Thoracic aorta (tissue), 2 donors: ENCODE measurements around the gene BEGAIN. TPM values are rescaled to one million over a fixed set of nuclear protein-coding genes. Genes with fewer than 3 reads are reported as not detected.

Source experiments
- ATAC-seq: fragments of 150-250 bp; one replicate; pipeline ENCODE4 v1.8.0; 2017; ENCODE audit warnings: low read depth; ENCODE audit not compliant: insufficient number of reproducible peaks, low FRiP score
- DNase-seq: peaks from one replicate; pipeline ENCODE4 v3.0.0-alpha.2; 2020; ENCODE audit warnings: low spot score
- H3K27ac ChIP-seq, 2 donors: fragments of 200-600 bp; sonication (generic); 1 replicate in 1 of 2; 2 replicates in 1 of 2; pipeline ENCODE4 v1.5.1; 2016; ENCODE audit warnings: mild to moderate bottlenecking in 2 of 2, moderate library complexity in 2 of 2
- H3K27me3 ChIP-seq: fragments of 200-600 bp; sonication (generic); replicated peaks from 2 replicates; pipeline ENCODE4 v1.6.0; 2016; ENCODE audit warnings: mild to moderate bottlenecking; ENCODE audit not compliant: insufficient read depth
- H3K36me3 ChIP-seq: fragments of 200-600 bp; sonication (generic); one replicate; pipeline ENCODE4 v1.5.1; 2016
- H3K4me1 ChIP-seq, 2 donors: fragments of 200-600 bp; sonication (generic); 1 replicate in 1 of 2; 2 replicates in 1 of 2; pipeline versions ENCODE4 v1.5.1 to v1.6.0; 2016; ENCODE audit warnings: low read depth in 2 of 2, mild to moderate bottlenecking in 1 of 2; ENCODE audit not compliant: control insufficient read depth in 1 of 2
- H3K4me3 ChIP-seq: fragments of 200-600 bp; sonication (generic); 2 replicates; pipeline ENCODE4 v1.5.1; 2016; ENCODE audit warnings: mild to moderate bottlenecking
- H3K9me3 ChIP-seq: fragments of 200-600 bp; sonication (generic); 2 replicates; pipeline ENCODE4 v1.5.1; 2016
- total RNA-seq, 2 donors: library from RNA; depleted of rRNA; stranded (reverse); fragments of >200 nt; gene quantifications; one replicate each; pipeline versions ENCODE4 v1.1.0 to v1.2.3, GENCODE V29; 2016
- TF ChIP-seq, protein P1 (sequence below): fragments of 200-600 bp; sonication (generic); IDR thresholded peaks from one replicate; pipeline ENCODE4 v1.5.1; 2019; ENCODE audit warnings: antibody characterized with exemption

The BEGAIN gene
- total RNA-seq, 2 donors from 2014 or later, result 0.27 to 0.85 TPM

DNA sequence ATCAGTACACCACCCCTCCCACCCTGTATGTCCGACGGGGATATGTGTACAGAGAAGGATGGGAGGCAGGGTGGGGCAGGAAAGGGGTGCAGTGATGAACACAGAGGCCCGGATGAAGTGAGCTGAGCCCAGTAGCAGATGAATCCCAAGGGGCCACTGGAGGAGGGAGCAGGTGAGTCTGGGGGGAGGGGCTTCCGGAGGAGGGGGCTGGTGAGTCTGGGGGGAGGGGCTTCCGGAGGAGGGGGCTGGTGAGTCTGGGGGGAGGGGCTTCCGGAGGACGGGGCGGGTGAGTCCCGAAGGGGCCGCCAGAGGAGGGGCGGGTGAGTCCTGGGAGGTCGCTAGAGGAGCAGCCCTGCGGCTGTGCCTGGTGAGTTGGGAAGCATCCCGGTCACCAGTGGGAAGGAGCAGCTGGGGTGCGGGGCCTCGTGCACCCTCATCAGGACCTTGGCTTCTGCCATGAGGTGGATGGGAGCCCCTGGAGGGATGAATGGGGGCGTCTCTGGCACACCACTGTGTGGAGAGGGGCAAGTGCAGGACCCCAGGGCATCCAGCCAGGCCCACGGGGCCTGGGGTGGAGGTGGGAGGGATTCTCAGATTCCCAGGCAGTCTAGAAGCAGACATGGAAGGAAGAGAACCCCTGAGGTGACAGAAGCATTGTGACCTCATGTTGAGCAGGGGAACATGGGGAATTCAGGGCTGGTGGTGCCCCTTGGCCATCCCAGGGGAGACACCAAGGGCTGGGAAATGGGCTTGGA lies 14.0 kb downstream of the BEGAIN start:
- Histone ChIP-seq H3K4me1 (peaks cover 5 to 18% of the 10 kb centered on the region in 2 donors), H3K36me3 (no peaks in the 10 kb centered on the region), H3K4me3 (no peak overlapping the region), H3K27me3 (no peaks in the 10 kb centered on the region), H3K27ac (no peak overlapping the region), H3K9me3 (no peaks in the 10 kb centered on the region)
- ATAC-seq, result no peak
- TF ChIP-seq, protein P1, sequence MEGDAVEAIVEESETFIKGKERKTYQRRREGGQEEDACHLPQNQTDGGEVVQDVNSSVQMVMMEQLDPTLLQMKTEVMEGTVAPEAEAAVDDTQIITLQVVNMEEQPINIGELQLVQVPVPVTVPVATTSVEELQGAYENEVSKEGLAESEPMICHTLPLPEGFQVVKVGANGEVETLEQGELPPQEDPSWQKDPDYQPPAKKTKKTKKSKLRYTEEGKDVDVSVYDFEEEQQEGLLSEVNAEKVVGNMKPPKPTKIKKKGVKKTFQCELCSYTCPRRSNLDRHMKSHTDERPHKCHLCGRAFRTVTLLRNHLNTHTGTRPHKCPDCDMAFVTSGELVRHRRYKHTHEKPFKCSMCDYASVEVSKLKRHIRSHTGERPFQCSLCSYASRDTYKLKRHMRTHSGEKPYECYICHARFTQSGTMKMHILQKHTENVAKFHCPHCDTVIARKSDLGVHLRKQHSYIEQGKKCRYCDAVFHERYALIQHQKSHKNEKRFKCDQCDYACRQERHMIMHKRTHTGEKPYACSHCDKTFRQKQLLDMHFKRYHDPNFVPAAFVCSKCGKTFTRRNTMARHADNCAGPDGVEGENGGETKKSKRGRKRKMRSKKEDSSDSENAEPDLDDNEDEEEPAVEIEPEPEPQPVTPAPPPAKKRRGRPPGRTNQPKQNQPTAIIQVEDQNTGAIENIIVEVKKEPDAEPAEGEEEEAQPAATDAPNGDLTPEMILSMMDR, result no peak
- DNase-seq, result no peak

DNA sequence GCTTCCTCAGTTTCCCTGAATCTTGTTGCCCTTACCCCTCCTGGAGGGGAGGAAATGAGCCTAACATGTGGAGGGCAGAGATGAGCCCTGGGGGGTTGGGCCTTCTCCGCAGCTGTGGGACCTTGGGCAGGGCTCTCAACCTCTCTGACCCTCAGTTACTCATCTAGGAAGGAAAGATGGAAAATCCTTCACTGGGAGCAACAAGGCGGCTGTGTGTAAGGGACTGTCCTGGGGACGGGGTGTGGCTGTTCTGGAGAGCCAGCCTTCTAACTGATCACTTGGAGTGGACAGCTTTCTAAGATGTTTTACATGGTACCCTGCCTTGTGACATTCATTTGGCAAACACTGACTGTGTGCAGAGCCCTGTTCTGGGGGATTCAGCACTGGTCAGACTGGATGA lies 14.7 kb downstream of the BEGAIN start:
- DNase-seq (no peak), ATAC-seq (no peak)
- H3K36me3 ChIP-seq, result no peaks in the 10 kb centered on the region
- H3K27me3 ChIP-seq, result no peaks in the 10 kb centered on the region
- peaks cover 6 to 23% of the 10 kb centered on the region in 2 donors for H3K4me1 ChIP-seq
- H3K4me3 ChIP-seq, result no peak overlapping the region
- TF ChIP-seq, protein P1, result no peak
- no peak overlapping the region for H3K27ac ChIP-seq
- no peaks in the 10 kb centered on the region for H3K9me3 ChIP-seq

DNA sequence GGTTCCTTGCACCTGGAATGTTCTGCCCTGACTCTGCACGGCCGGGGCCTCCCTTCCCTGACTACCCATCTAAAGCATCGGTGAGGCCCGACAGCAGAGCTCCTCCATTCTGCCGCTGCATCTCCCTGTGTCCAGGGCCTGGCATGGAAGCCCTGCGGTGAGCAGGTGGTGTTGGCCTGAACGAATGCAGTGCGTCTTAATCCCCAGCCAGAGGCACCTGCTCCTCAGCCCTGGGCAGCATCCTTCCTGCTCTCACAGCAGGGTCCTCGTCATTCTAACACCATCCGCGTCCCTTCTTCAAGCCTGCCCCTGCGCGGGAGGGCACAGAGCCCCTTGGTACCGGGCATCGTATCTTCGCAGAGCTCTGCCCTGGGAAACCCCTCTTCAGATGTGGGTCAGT lies 15.4 kb downstream of the BEGAIN start:
- Histone ChIP-seq H3K36me3 (no peaks in the 10 kb centered on the region), H3K27me3 (no peaks in the 10 kb centered on the region)

DNA sequence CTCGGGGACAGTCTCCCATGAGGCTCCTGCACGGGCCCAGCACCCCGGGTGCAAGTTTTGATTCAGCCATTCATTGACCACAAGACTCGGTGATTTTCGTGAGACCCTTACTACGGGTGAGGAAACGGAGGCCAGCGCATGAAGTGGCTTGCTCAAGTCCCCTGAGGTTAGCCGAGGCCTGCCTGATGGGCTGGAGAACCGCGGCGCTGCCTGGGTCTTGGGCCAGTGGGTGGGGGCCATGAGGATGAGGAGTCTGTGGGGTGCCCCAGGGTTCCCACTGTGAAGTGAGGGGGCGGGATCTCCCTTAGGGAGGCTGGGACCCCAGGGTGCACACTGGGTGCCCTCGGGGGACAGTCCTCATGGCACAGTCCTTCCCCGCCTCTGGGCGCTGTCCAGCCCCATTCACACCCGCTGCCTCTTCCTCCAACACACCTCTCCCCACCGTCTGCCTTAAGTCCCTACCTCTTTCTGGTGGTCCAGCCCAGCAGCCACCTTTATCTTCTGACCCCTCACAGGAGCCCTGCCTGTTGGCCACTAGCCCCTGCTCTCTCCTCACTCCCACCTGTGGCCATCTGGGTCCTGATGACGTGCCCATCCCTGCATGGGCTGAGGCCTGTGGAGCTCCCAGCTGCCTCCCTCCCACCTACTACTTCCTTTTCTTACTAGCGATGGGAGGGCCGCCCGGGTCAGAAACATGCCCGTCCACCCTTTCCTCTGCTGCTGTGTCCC lies 16.3 kb downstream of the BEGAIN start:
- Histone ChIP-seq H3K36me3 (no peaks in the 10 kb centered on the region), H3K9me3 (no peaks in the 10 kb centered on the region), H3K27me3 (no peaks in the 10 kb centered on the region), H3K27ac (no peak overlapping the region), H3K4me1 (peaks cover 6 to 29% of the 10 kb centered on the region in 2 donors), H3K4me3 (no peak overlapping the region)
- ATAC-seq (no peak), DNase-seq (no peak)
- TF ChIP-seq, protein P1, result no peak

More for the DNA sequence above, 15.4 kb downstream of the BEGAIN start:
- no peak overlapping the region for H3K27ac ChIP-seq
- peaks cover 6 to 26% of the 10 kb centered on the region in 2 donors for H3K4me1 ChIP-seq
- TF ChIP-seq, protein P1, result no peak
- ATAC-seq (no peak), DNase-seq (no peak)
- H3K9me3 ChIP-seq, result no peaks in the 10 kb centered on the region
- H3K4me3 ChIP-seq, result no peak overlapping the region

DNA sequence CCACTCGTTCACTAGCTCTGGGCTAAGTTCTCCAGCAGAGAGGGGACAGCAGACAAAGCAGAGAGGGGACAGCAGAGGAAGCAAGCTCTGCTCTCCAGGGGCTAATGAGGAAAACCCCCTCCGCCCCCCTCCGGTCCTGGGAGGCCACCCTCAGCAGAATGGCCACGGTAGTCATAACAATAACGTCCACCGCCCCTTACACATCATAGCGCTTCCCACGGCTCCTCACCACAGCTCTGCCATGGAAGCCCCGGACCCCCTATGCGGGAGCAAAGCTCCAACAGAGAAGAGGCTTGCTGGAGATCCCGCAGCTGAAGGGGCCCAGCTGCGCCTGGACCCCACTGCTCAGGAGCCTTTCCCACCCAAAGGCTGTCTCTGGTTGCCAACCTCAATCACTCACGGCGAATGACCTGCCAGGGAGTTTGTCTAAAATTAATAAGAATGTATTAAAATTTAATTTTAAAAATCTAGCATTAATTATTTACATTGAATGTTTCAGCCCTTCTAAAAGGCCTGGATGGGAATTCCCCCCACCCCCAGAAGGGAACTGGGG lies 17.4 kb downstream of the BEGAIN start:
- no peak overlapping the region for H3K27ac ChIP-seq
- no peak overlapping the region for H3K4me3 ChIP-seq
- TF ChIP-seq, protein P1, result no peak
- H3K4me1 ChIP-seq, result peaks cover 6 to 29% of the 10 kb centered on the region in 2 donors
- DNase-seq (no peak), ATAC-seq (no peak)
- no peaks in the 10 kb centered on the region for H3K9me3 ChIP-seq
- no peaks in the 10 kb centered on the region for H3K36me3 ChIP-seq
- no peaks in the 10 kb centered on the region for H3K27me3 ChIP-seq
